ENCODE data around the gene SMPDL3B.

SMPDL3B gene

GRCh38 chr1:27940870-27941560 lies 6.2 kb downstream of the SMPDL3B start:
- DNase-seq, result no peak

- no peak for DNase-seq
These were observed 7.1 kb downstream of the SMPDL3B start for GRCh38 chr1:27941671-27942540.

DNA sequence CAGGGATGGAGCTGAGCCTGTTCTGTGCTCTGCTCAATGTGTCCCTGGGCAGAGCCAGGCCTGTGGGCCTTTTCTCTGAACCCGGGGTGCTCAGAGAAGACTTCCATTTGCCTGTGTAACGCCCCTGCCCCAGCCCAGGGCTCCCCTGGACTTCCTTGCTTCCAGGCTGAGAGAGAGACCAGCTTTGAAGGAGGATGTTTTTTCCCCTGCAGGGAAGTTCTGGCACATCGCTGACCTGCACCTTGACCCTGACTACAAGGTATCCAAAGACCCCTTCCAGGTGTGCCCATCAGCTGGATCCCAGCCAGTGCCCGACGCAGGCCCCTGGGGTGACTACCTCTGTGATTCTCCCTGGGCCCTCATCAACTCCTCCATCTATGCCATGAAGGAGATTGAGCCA lies 10.2 kb downstream of the SMPDL3B start:
- no peak for DNase-seq

GRCh38 chr1:27949027-27949426 lies 14.2 kb downstream of the SMPDL3B start:
- no peak for DNase-seq

DNA sequence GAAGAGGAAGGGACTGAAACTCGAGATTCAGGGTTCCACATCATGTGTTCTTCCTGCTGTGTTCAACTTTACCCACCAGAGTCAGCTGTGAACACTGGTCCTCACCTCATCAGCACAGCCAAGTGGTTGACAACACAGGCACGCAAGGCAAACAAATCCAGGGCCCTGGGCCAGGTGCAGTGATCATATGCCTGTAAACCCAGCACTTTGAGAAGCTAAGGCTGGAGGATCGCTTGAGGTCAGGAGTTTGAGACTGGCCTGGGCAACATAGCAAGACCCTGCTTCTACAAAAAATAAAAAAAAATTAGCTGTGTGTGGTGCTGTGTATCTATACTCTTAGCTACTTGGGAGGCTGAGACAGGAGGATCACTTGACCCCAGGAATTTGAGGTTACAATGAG lies 16.6 kb downstream of the SMPDL3B start:
- DNase-seq, result no peak

DNA sequence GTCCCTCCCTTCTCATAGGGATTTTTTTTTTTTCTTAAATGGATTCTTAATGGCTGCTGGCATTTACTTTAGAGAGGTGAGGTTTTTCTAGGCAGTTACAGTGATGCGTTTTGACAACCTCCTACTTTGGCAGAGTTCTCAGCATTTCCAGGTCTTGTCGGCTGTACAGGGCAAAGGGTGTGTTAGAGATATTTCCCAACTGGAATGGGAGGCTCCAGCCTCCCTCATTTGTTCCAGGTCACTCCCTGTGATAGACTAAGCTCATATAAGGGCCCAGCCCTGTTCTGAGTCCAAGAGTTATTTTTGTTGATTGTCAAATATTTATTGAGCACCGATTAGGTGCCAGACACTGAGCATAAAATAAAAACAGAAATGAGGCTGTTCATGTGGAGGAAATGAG lies 17.3 kb downstream of the SMPDL3B start:
- no peak for DNase-seq

- no peak for DNase-seq
These were observed 19.4 kb downstream of the SMPDL3B start for GRCh38 chr1:27954186-27954585.

DNA sequence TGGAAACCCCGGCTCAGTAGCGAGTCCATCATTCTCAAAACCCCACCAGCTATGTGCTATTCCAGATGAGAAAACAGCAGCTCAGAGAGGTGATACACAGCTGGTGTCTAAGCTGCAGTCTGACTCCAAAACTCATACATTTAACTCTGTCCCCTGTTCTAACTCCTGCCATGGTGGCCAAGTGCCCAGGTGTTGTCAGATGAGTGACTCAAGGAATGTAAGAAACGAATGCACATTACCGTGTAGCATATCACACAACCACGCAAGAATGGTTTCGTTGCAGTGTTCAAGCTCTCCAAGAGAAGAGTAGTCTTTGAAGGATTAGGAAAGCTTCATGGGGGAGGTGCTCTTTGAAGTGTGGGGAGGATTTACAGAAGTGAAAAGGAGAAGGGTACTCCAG lies 20.3 kb downstream of the SMPDL3B start:
- DNase-seq, result no peak

GRCh38 chr1:27956761-27957160 lies 22.0 kb downstream of the SMPDL3B start:
- DNase-seq, result no peak

DNA sequence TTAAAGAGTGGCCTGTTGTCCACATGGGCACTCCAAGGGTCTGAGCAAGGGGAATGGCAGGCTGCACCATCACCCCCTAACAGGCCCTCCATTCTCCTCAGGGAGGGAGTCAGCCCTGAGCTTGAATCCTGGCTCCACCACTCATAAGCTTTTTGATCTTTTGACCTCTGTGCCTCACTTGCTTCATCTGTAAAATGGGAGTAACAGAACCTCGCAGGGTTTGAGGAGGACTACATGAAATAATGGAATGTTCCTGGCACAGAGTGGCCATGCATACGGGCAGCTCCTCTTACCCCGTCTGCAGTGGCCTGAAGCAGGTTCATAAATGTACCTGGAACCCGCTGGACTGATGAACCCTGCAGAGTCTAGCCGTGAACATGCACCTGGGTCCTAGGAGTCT lies 22.9 kb downstream of the SMPDL3B start:
- no peak for DNase-seq

GRCh38 chr1:27958513-27958912 lies 23.7 kb downstream of the SMPDL3B start:
- DNase-seq, result no peak

- DNase-seq, result peak; percentile 95
These were observed 25.2 kb downstream of the SMPDL3B start, which contains the start of gene XKR8 for GRCh38 chr1:27959792-27960603. TSS of gene XKR8 (plus strand) at chr1:27959973. CDS start at chr1:27960070, 97 bp downstream.

DNA sequence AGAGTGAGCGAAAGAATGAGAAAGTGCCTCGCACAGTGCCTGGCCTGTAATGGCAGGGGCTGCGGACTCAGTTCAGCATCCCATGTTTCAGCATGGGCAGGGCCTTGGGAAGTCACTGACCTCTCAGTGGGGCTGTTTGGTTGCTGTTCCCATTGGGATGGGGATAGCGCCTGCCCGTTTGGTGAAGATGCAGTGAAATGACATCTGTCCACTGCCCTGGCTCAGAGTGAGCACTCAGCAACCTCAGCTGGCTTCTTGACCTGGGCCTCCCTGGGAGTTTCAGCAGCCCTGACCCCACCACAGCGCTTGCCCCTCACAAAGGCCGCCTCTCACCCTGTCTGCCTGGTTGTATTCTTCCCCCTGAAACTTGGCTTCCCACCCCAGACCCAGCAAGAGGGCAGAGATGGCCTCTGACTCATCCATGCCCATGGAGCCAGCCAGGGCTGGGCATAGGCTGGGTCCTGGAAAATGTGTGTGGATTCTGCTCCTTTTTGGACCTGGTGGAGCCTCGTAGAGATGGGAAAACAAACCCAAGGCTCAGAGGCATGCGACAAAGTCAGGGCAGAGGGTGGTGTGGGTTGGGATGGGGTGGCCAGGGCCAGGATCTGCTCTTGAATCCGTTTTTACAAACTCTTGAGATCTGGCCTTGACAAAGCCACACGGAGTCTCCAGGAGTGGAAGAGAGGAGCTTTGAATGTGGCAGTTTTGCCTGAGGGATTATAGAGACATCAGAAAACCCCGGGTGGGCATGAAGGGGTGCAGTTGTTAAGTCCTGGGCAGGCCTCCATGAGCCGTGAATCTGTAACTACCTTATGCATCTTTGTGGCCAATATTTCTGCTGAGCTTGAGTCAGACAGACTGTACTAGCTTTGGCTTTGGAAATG lies 26.2 kb downstream of the SMPDL3B start:
- DNase-seq, result peak; percentile 61

DNA sequence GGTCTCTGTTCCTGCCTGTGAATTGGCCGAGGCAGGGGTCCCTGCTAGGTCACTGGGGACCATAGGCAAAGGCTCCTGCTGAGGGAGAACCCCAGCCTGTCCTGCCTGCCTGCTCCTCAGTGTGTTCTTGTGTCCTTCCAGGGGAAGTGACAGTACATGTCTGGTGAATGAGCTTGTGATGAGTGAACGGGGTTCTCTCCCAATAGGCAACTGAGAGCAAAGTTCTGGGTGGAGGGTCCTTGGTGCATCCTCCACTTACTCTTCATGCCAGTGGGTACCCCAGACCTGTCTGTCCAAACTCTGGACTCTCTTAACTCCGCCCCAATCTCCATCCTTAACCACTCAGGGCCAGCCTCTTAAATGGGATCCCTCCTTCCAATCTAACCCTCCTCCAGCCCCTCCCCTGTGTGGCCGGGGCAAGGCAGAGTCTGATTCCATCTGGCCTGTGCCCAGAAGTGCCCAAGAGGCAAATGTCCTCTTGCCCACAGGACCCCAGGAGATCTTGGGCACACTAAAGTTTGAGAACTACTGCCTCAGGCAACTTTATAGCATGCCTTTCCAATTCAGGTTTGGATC lies 26.9 kb downstream of the SMPDL3B start:
- peak; percentile 47 for DNase-seq

GRCh38 chr1:27963393-27963792 lies 28.6 kb downstream of the SMPDL3B start:
- no peak for DNase-seq

DNA sequence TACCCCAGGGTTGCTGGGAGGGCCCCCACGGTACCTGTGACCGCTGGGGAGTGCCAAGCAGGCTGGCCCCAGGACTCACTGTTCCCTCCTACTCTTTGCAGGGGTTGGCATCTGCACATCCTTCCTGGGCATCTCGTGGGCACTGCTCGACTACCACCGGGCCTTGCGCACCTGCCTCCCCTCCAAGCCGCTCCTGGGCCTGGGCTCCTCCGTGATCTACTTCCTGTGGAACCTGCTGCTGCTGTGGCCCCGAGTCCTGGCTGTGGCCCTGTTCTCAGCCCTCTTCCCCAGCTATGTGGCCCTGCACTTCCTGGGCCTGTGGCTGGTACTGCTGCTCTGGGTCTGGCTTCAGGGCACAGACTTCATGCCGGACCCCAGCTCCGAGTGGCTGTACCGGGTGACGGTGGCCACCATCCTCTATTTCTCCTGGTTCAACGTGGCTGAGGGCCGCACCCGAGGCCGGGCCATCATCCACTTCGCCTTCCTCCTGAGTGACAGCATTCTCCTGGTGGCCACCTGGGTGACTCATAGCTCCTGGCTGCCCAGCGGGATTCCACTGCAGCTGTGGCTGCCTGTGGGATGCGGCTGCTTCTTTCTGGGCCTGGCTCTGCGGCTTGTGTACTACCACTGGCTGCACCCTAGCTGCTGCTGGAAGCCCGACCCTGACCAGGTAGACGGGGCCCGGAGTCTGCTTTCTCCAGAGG lies 31.8 kb downstream of the SMPDL3B start:
- DNase-seq, result no peak

- no peak for DNase-seq
These were observed 32.5 kb downstream of the SMPDL3B start for GRCh38 chr1:27967106-27967883.

- no peak for DNase-seq
These were observed 33.2 kb downstream of the SMPDL3B start for GRCh38 chr1:27967884-27968466.

DNA sequence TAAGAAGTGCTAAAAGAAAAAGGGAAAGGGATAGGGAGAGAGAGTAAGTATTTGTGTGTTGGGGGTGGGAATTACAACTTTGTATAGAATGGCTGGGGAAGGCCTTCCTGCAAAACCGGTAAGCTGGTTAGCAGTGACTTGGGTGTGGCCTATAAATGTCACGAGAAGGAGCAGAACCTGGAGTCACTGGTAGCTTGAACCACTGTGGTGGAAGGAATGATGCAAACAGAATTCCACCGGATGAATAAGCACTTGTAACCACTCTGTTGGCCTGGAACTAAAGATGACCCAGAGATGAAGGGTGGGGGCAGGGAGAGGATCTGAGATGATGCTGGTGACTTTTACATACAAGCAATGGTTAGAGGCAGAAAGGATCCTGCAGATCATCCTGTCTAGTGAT lies 33.9 kb downstream of the SMPDL3B start:
- DNase-seq, result no peak

- no peak for DNase-seq
These were observed 35.6 kb downstream of the SMPDL3B start for GRCh38 chr1:27970401-27970800.

Data from activated effector memory CD4-positive, alpha-beta T cell treated with anti-CD3 and anti-CD28 coated beads, Interleukin-2, amount 50 U/mL, for 16 hours (primary cell).